SH-SY5Y (cell line): ENCODE data around the gene GRIP1.

Source experiments
- GATA2 ChIP-seq: IDR thresholded peaks from 2 replicates; pipeline ENCODE4 v1.6.1; 2011; ENCODE audit warnings: mild to moderate bottlenecking, low read depth, low read length
- GATA3 ChIP-seq: IDR thresholded peaks from 2 replicates; pipeline ENCODE4 v1.6.1; 2011; ENCODE audit warnings: low read depth, mild to moderate bottlenecking, low read length, moderate library complexity

- TF ChIP-seq GATA2 (no peak), GATA3 (no peak)
These were observed 319.6 kb downstream of the GRIP1 start for GRCh38 chr12:66359300-66359699.
